Activated CD4-positive, alpha-beta T cell treated with anti-CD3 and anti-CD28 coated beads, Interleukin-2, amount 50 U/mL, for 48 hours (primary cell): Measurements from ENCODE around the gene LRCH1.

Experiments
- DNase-seq, 2 experiments: peaks; one replicate each; pipeline ENCODE4 v3.0.0-alpha.2; 2020

Gene LRCH1

GRCh38 chr13:46595136-46595884 is 42.3 kb downstream of the LRCH1 start:
- no peak for DNase-seq

GRCh38 chr13:46595885-46596275 is 42.9 kb downstream of the LRCH1 start:
- no peak for DNase-seq

DNA sequence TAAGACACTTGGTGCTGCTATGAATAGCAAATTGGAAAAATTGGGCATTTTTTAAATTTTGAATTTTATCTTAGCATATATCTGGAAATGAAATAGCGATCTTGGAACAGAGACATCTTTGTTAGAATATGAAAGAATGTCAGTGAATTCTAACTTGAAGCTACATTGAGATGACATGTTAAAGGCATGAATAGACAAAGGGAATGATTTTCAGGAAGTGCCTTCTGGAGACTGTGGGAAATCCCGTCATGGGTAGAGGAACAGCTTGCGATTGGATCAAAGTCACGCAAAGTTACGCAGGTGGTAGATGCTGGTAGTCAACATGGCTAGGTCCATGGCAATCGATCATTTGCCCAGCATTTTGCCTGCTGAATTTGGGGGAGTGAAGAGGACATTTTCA is 43.5 kb downstream of the LRCH1 start:
- DNase-seq = no peak

DNA sequence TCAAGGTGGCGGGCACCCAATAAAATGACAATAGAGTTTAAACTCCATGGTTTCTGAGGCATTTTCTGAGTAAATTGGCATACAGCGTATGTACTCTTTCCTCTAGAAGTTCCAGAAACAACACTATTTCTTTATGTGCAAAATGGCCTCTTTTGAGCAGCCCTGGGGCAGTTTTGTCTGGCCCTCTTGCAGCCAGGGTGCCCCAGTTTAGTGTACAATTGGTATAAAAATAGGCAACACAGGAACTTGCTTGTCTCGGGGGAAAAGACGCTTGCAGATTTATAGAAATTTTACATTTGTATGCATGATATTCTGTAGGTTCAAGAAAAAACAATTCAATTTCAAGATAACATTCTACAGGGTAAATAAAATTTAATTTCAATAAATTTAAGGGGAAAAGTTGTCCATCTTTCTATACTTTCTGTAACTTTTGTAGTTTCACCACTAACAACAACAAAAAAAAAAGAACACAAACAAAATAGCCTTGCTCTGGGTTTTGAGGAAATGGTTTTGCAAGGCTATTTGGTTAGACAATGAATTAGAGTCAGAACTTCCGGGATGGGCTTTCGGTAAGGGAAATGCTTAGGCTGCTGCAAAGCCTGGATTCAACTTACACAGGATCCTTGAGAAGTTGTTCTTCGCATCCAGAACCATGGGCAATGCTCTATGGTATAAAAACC is 45.3 kb downstream of the LRCH1 start:
- DNase-seq = no peak

- DNase-seq = no peak
These were observed 45.8 kb downstream of the LRCH1 start for GRCh38 chr13:46598820-46599180.

DNA sequence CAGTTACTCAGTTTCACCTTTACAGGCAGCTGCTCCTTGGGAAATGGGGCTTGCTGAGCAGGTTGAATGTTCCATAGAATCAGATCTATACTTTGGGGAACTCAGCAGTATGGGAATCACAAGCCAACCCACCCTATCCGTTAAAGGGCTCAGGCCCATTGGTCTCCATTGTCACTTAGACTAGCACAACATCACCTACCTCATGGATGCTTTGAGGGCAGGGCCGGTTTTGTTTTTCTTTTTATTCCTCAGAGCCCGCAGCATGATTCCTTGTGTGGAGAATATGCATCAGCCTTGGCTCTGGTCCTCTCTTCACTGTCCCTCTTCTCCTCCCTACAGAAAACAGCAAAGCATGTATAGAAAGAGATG is 48.0 kb downstream of the LRCH1 start:
- DNase-seq = no peak

DNA sequence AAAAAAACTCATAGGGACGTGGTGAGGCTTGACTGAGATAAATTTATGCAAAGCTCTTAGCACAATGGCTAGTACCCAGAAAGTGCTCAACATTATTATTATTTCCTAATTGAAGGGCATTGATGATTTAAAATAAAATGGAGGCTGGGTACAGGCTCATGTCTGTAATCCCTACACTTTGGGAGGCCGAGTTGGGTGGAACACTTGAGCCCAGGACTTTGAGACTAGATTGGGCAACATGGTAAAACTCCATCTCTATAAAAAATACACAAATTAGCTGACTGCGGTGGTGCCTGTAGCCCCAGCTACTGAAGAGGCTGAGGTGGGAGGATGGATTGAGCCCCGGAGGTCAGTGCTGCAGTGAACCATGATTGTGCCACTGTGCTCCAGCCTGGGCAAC is 49.6 kb downstream of the LRCH1 start:
- DNase-seq = no peak

DNA sequence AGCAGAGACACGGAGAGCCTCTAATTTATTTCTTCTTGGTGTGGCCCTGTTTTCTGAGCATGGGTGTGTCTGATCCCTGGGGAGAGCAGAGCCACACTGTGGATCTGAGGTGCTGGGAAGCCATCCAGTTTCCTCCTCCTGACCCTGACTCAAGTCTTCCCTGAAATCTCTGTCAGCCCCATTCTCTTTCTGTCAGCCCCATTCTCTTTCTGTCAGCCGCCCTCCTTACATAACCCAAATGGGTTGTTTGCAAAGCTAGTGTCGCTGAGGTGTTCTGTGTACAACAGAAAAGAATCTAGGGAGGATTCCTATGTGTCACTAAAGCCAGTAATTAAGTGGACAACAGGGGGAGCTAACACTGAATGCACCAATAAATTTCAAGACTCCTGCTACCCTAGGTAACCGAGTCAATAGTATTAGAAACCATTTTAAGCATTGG is 50.2 kb downstream of the LRCH1 start:
- no peak for DNase-seq

- no peak for DNase-seq
These were observed 51.4 kb downstream of the LRCH1 start for GRCh38 chr13:46604226-46604990.

DNA sequence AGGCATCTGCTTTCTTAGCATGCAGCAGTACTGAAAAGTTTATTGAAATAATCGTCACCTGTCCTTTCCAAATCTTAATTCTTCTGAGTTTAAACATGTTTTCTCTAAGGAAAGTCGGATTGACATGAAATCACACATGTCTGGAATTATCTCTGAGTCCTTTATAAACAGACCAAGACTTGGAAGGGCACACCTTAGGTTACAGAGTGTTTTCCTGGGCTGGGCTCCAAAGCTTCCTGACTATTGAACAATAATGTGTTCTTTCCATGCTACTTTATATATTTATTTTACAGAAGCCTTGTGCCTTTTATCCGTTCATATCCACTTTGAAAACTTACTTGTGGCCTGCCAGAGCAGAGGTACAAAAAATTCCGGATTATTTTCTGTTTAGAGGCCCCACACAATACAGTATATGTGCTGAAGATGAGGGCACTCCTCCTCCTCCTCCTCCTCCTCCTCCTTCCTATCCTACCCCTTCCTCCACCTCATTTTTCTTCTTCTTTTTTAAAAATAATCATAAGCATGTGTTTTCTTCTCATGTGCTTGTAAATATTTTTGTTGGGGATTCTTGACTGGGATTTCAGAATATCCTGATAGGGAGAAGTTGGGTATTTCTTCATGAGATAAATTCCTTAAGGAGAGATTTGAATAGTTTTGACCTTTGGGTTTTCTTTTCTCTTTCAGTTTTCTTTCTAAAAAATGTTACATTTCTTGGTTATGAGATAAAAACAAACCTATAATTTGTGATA is 52.3 kb downstream of the LRCH1 start:
- DNase-seq = no peak

DNA sequence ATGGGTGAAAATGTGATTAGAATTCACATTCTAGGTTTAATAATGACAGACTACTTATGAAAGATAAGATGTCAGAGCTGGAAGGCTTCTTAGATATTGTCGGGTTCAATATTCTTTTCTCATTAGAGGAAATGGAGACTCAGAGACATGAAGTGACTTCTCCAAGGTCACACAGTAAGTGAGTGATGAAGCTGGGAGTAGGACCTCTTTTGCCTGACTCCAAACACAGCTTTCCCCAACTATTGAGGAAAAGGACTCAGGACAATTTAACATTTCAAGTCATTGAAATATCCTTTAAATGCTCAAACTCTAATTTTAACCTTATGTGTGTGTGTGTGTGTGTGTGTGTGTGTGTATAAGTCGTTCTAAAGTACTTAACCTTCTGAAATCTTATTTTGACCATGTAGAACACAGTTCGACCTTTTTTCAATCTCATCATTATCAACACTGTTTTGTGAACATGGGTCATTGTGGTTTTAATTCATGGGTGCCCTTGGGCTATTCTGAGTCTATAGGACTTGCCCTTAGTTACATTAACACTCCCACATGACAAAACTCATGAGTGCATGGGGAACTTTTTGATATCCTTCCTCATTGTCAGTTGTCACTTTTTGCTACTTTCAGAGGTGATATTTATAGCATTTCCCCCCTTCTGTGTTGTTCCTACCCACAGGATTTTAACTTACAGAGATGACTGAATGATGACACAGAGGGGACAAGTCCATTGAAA is 53.0 kb downstream of the LRCH1 start:
- DNase-seq = no peak

- DNase-seq = no peak
These were observed 54.0 kb downstream of the LRCH1 start for GRCh38 chr13:46606970-46607369.

GRCh38 chr13:46607768-46608564 is 55.0 kb downstream of the LRCH1 start:
- peak in 1 of 2 experiments; percentile 18 for DNase-seq

- DNase-seq = no peak
These were observed 56.1 kb downstream of the LRCH1 start for GRCh38 chr13:46609052-46609451.

DNA sequence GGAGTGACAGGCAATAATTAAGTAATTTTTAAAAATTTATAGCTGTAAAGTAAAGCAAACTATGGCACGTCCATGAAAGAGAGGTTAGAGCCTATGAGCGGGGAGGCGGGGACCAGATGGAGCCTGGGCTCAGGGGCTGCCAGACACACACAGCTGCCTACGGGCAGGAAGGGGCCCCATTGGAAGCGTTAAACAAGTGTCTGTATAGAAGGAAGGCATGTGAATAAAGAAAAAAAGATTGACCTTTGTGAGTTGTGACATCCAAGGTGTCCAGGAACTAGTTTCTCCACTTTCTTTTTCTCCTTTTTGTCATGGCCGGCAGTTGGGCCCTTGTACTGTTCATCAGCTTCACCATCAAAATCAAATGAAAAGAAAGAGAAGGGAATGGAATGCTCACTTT is 56.8 kb downstream of the LRCH1 start:
- no peak for DNase-seq

DNA sequence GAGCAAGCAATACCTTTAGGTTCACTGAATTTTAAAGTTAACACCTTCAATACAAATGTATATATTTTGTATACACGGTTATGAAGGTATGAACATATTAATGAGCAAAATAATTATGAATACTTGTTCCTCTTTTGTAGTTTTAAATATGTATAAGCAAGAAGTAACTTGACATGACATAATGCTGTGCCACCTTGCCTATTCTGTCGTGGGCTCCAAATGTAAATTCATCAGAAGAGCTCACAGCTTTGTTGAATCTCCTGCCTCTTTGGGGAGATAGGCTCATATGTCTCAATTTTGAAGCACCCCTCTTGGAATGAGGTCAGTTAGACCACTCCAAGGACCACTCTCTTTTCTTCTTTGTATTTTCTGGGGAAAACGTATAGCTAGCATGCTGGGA is 59.3 kb downstream of the LRCH1 start:
- no peak for DNase-seq

DNA sequence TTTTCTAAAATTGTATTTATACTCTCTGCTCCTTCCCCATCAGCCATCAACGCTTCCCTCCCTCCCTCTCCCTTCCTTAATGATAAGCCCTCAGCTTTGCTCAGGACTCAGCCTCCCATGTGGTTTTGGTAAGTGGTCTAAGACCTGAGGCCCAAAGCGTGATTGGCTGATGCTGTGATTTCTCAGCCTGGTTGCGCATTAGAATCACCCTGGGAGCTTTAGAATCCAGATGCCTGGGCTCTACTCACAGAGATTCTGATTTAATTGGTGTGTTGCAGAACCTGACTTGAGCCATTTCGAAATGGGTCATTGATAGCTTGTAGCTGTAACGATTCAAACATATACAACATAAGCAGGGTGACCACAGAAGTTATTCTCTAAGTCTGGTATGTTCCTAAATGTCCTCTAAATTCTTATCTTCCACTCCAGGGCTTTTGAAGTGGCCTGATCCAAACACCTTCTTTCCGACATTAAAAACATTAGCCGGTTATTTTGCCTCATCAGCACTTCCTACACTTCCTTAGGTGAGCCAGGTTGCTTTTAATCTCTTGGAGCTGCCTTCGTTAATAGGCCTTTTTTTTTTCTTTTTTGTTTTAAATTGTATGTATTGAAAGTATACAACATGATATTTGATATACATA is 60.6 kb downstream of the LRCH1 start:
- no peak for DNase-seq

- no peak for DNase-seq
These were observed 61.6 kb downstream of the LRCH1 start for GRCh38 chr13:46614582-46614981.

GRCh38 chr13:46615888-46616531 is 63.0 kb downstream of the LRCH1 start:
- DNase-seq = no peak

DNA sequence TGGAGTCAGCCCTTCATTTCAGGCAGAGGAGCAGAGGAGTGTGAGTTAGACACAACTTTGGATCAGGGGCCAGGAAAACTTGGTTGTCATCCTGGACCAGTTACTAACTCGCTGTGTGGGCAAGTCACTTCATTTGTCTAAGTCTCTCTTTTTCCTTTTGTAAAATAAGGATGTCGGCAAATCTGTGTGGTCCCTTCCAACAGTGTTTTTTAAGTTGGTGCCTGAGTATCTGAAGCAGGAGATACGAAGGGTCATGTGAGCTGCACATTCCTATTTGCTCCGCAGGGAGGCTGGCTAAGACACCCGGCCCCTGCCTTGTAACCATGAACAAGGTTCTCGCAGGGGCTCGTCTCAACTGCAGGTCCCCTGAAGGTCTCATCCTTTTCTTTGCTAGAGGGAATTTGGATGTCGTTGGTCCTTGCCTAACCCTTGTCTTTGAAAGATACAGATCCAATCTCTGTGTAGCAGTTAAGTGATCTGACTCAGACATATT is 64.3 kb downstream of the LRCH1 start:
- DNase-seq = no peak
